ENCODE data around the gene LRP1B. TPM values are rescaled to one million over a fixed set of nuclear protein-coding genes. Genes with fewer than 3 reads are reported as not detected.

Gene LRP1B
- total RNA-seq, 1 donor from 2014 or later, result 1.7 TPM

DNA sequence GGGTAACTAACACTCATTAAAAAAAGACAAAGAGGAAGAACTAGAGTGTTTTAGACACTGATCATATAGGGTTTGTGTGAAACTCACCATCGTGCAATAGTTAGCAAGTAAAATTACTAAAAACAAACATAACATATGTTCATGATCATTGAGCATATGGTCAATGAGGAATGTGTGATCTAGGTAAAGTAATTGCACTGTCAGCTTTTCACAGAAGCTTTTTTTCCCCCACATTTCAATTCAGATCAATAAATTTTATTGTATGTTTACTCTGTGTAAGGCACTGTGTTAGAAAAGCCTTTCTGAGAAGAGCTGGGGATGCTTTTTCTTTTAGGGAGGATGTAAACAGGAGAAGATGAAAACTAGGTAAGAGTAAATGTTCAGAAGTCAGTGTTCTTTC lies 348.2 kb downstream of the LRP1B start:
- H3K4me1 Mint-ChIP-seq, result peaks cover 6% of the 10 kb centered on the region

DNA sequence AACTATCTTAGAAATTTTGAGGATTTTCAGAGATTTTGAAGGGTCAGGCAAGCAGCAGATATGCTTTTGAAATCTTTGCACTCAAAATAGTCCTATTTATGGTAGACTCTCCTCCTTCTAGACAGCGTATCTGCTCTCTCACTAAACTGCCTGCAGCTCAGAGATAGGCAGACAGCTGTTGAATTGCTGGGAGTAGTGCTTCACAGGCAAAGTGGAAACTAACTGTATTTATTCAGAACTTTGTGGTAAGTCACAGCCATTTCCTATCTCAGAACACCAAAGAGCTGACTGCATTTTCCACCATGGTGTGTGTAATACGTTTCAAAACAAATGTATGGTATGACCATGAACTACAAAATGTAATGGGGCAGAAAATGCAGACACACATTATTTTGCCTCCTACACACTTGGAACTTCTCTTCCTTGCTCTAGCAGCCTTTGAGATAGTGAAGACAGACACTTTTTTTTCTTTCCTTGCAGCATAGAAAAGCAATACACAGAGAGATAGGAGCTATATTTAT lies 352.4 kb downstream of the LRP1B start:
- Mint-ChIP-seq H3K9me3 (no peaks in the 10 kb centered on the region), H3K4me3 (no peak overlapping the region), H3K36me3 (no peaks in the 10 kb centered on the region), H3K27ac (peak overlapping the region; percentile 30), H3K4me1 (peaks cover 6% of the 10 kb centered on the region), H3K27me3 (ENCODE audit: low read depth) (peaks cover 7% of the 10 kb centered on the region)
- TF ChIP-seq, protein P1, sequence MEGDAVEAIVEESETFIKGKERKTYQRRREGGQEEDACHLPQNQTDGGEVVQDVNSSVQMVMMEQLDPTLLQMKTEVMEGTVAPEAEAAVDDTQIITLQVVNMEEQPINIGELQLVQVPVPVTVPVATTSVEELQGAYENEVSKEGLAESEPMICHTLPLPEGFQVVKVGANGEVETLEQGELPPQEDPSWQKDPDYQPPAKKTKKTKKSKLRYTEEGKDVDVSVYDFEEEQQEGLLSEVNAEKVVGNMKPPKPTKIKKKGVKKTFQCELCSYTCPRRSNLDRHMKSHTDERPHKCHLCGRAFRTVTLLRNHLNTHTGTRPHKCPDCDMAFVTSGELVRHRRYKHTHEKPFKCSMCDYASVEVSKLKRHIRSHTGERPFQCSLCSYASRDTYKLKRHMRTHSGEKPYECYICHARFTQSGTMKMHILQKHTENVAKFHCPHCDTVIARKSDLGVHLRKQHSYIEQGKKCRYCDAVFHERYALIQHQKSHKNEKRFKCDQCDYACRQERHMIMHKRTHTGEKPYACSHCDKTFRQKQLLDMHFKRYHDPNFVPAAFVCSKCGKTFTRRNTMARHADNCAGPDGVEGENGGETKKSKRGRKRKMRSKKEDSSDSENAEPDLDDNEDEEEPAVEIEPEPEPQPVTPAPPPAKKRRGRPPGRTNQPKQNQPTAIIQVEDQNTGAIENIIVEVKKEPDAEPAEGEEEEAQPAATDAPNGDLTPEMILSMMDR (IDR thresholded peaks at IDR 0.05; ENCODE audit: unreplicated experiment), result no peak
- DNase-seq (ENCODE audit: low spot score in 2 of 2, unreplicated experiment in 2 of 2), result no peak

More for the DNA sequence above, 348.2 kb downstream of the LRP1B start:
- Mint-ChIP-seq H3K27ac (no peak overlapping the region), H3K9me3 (no peaks in the 10 kb centered on the region), H3K27me3 (ENCODE audit: low read depth) (peaks cover 11% of the 10 kb centered on the region), H3K36me3 (no peaks in the 10 kb centered on the region), H3K4me3 (no peak overlapping the region)
- TF ChIP-seq, protein P1 (IDR thresholded peaks at IDR 0.05; ENCODE audit: unreplicated experiment), result no peak
- no peak for DNase-seq (ENCODE audit: low spot score in 2 of 2, unreplicated experiment in 2 of 2)

DNA sequence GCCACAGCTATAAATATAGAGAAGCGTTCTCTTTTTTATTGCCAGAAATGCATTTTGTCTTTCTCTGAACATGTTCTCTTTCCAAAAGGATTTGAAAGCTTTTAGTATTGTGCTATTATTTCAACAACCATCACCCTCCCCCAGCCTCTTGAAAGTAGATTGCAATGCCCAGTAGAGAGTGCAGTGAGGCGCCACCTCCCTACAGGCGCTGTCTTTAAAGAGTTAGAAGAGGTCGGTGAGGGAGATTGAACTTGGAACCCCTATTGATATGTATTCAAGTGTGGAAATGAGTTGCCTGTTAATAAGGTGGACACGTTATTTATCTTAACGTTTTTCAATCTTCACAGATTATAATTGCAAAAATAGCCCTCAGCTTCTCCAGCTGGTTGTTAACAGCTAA lies 360.3 kb downstream of the LRP1B start:
- TF ChIP-seq, protein P1 (IDR thresholded peaks at IDR 0.05; ENCODE audit: unreplicated experiment), result no peak
- Mint-ChIP-seq H3K4me1 (peaks cover 6% of the 10 kb centered on the region), H3K27me3 (ENCODE audit: low read depth) (no peaks in the 10 kb centered on the region), H3K36me3 (no peaks in the 10 kb centered on the region), H3K27ac (no peak overlapping the region), H3K4me3 (no peak overlapping the region), H3K9me3 (no peaks in the 10 kb centered on the region)
- no peak for DNase-seq (ENCODE audit: low spot score in 2 of 2, unreplicated experiment in 2 of 2)

DNA sequence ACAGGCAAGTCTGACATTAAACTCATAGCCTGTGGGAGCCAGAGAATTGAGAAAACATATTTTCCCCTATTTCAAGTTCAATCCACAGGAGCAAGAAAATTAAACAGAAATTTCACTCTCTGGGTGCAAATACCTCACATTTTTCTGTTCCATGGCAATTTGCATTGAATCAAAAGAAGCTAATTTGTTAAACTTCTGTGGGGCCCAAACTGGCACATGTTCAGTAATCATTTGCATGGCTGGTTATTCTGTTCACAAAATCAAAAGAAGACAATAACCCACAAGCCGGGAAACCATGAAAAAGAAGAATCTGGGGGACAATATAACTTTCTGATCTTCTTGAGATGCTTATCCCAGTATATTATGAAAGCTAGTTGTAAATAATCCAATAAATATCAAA lies 363.1 kb downstream of the LRP1B start:
- no peak overlapping the region for H3K27ac Mint-ChIP-seq
- H3K4me3 Mint-ChIP-seq, result no peak overlapping the region
- H3K9me3 Mint-ChIP-seq, result no peaks in the 10 kb centered on the region
- H3K4me1 Mint-ChIP-seq, result peaks cover 6% of the 10 kb centered on the region
- H3K27me3 Mint-ChIP-seq (ENCODE audit: low read depth), result no peaks in the 10 kb centered on the region
- H3K36me3 Mint-ChIP-seq, result no peaks in the 10 kb centered on the region
- TF ChIP-seq, protein P1 (IDR thresholded peaks at IDR 0.05; ENCODE audit: unreplicated experiment), result no peak
- DNase-seq (ENCODE audit: low spot score in 2 of 2, unreplicated experiment in 2 of 2), result no peak

DNA sequence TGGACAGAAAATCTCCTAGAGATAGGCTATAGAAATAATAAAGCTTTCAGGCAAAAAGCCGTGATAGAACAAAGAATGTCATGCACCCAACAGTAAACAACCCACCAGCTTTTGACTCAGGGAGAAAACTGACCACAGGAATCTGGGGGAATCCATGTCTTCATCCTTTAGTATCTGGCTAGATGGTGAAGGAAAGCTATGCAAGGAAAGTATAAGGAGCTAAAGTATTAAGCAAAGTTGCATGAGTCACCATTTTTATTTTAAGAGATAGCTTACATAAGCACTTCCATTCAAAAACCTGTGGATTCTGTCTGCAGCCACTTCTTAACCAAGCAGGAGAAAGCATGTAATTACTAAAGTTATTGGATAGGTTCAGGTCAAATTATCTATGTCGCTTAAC lies 363.8 kb downstream of the LRP1B start:
- Mint-ChIP-seq H3K9me3 (no peaks in the 10 kb centered on the region), H3K27ac (no peak overlapping the region), H3K27me3 (ENCODE audit: low read depth) (no peaks in the 10 kb centered on the region), H3K36me3 (no peaks in the 10 kb centered on the region), H3K4me3 (no peak overlapping the region), H3K4me1 (peaks cover 6% of the 10 kb centered on the region)
- DNase-seq (ENCODE audit: low spot score in 2 of 2, unreplicated experiment in 2 of 2), result no peak
- TF ChIP-seq, protein P1 (IDR thresholded peaks at IDR 0.05; ENCODE audit: unreplicated experiment), result no peak

DNA sequence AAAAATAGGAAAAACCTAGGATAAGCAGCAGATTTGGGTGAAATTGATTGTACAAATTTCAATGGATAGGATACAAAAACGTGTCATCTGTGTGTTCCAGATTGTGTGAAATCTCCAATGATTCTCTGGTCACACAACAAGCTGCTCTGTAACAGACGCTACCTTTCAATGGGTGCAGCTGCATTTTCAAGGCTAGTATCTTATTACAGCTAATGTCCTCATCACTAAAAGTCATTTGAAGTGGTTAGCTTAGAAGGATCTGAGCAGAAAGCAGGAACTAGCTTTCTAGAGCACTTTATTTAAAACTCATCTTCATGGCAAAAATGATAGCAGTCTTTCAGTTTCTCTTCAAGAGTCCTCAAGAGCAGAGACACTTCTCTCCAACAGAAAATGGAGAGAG lies 364.6 kb downstream of the LRP1B start:
- Mint-ChIP-seq H3K36me3 (no peaks in the 10 kb centered on the region), H3K27ac (no peak overlapping the region), H3K9me3 (no peaks in the 10 kb centered on the region), H3K4me1 (peaks cover 6% of the 10 kb centered on the region), H3K27me3 (ENCODE audit: low read depth) (no peaks in the 10 kb centered on the region), H3K4me3 (no peak overlapping the region)
- TF ChIP-seq, protein P1 (IDR thresholded peaks at IDR 0.05; ENCODE audit: unreplicated experiment), result no peak
- no peak for DNase-seq (ENCODE audit: low spot score in 2 of 2, unreplicated experiment in 2 of 2)
